Measurements from ENCODE around the gene HPCAL1.
"Not testable (repeated sequence)": the region's sequence is repeated elsewhere in the genome, so short reads cannot be mapped to it uniquely, and the experiment has no call there.

The HPCAL1 gene

GRCh38 chr2:10439971-10440370 lies 137.3 kb downstream of the HPCAL1 start:
- TF ChIP-seq ZFX (IDR thresholded peaks at IDR 0.05; ENCODE audit: borderline replicate concordance), result no peak
- no peak for TF ChIP-seq CTCF (IDR thresholded peaks at IDR 0.05)

GRCh38 chr2:10440736-10441135 lies 138.0 kb downstream of the HPCAL1 start:
- TF ChIP-seq ZFX (IDR thresholded peaks at IDR 0.05; ENCODE audit: borderline replicate concordance) (no peak), CTCF (IDR thresholded peaks at IDR 0.05) (no peak)
- H3K27ac ChIP-seq, result no peak overlapping the region

More at GRCh38 chr2:10439971-10440370, 137.3 kb downstream of the HPCAL1 start:
- no peak overlapping the region for H3K27ac ChIP-seq

GRCh38 chr2:10441948-10442347 lies 139.2 kb downstream of the HPCAL1 start:
- TF ChIP-seq ZFX (IDR thresholded peaks at IDR 0.05; ENCODE audit: borderline replicate concordance), result no peak
- no peak for TF ChIP-seq CTCF (IDR thresholded peaks at IDR 0.05)
- H3K27ac ChIP-seq, result no peak overlapping the region

- not testable (repeated sequence) for H3K27ac ChIP-seq
These were observed 139.9 kb downstream of the HPCAL1 start for GRCh38 chr2:10442469-10443126.

GRCh38 chr2:10444463-10444862 lies 141.8 kb downstream of the HPCAL1 start:
- H3K27ac ChIP-seq, result no peak overlapping the region
- TF ChIP-seq CTCF (IDR thresholded peaks at IDR 0.05), result no peak

GRCh38 chr2:10446631-10447030 lies 143.9 kb downstream of the HPCAL1 start:
- TF ChIP-seq CTCF (IDR thresholded peaks at IDR 0.05), result no peak
- H3K27ac ChIP-seq, result peak overlapping the region; percentile 93

GRCh38 chr2:10447300-10447894 lies 144.7 kb downstream of the HPCAL1 start:
- TF ChIP-seq CTCF (IDR thresholded peaks at IDR 0.05) (no peak), ZFX (IDR thresholded peaks at IDR 0.05; ENCODE audit: borderline replicate concordance) (no peak)
- peak overlapping the region; percentile 93 for H3K27ac ChIP-seq

Data from 22Rv1 (cell line).